Ascending aorta (tissue), 2 donors: Measurements from ENCODE around the gene LMCD1. TPM values are rescaled to one million over a fixed set of nuclear protein-coding genes. Genes with fewer than 3 reads are reported as not detected.
A peak's percentile ranks its signal among the peaks of the same experiment; 100 is the strongest.

Experiments
- DNase-seq, 2 donors: peaks; one replicate each; pipeline ENCODE4 v3.0.0-alpha.2; 2019; ENCODE audit warnings: low spot score in 2 of 2
- H3K27ac ChIP-seq, 2 donors: fragments of 200-600 bp; sonication (generic); one replicate each; pipeline ENCODE4 v1.5.1; 2016 to 2017; ENCODE audit warnings: mild to moderate bottlenecking in 1 of 2
- H3K27me3 ChIP-seq: fragments of 200-600 bp; sonication (generic); one replicate; pipeline ENCODE4 v1.5.1; 2017
- H3K36me3 ChIP-seq, 2 donors: fragments of 200-600 bp; sonication (generic); one replicate each; pipeline ENCODE4 v1.5.1; 2016
- H3K4me1 ChIP-seq, 2 donors: fragments of 200-600 bp; sonication (generic); one replicate each; pipeline ENCODE4 v1.5.1; 2016 to 2017; ENCODE audit warnings: mild to moderate bottlenecking in 1 of 2
- H3K4me3 ChIP-seq, 2 donors: fragments of 200-600 bp; sonication (generic); one replicate each; pipeline ENCODE4 v1.5.1; 2016 to 2017; ENCODE audit warnings: mild to moderate bottlenecking in 1 of 2
- H3K9me3 ChIP-seq, 2 donors: fragments of 200-600 bp; sonication (generic); one replicate each; pipeline ENCODE4 v1.5.1; 2016
- CTCF ChIP-seq, 3 experiments: fragments of 200-600 bp in 2 of 3; fragments of 450-650 bp in 1 of 3; sonication (generic) in 2 of 3; IDR thresholded peaks; one replicate each; pipeline ENCODE4 v1.5.1; 2016 to 2019; ENCODE audit warnings: antibody characterized with exemption in 3 of 3, mild to moderate bottlenecking in 1 of 3, moderate library complexity in 1 of 3
- intact Hi-C: fragments of 100-400 bp; cut with DNase I; formaldehyde crosslinking; loops from one replicate; pipeline ENCODE4 v1.15.1; 2023
- total RNA-seq: library from RNA; depleted of rRNA; stranded (reverse); fragments of >200 nt; gene quantifications from one replicate; pipeline ENCODE4 v1.1.0, GENCODE V29; 2016

The LMCD1 gene
- total RNA-seq, 1 donor from 2014 or later = 634 TPM

- H3K27ac ChIP-seq = peak overlapping the region; percentile 68 to 79
- H3K4me3 ChIP-seq = peak overlapping the region in 1 of 2 donors; percentile 33
- no peak for DNase-seq
- peaks cover 24 to 85% of the 10 kb centered on the region in 2 donors for H3K4me1 ChIP-seq
- intact Hi-C loops = no loop called here
- TF ChIP-seq CTCF (IDR thresholded peaks at IDR 0.05) = no peak
- H3K9me3 ChIP-seq = no peaks in the 10 kb centered on the region
- H3K36me3 ChIP-seq = peaks cover 26 to 90% of the 10 kb centered on the region in 2 donors
- H3K27me3 ChIP-seq = no peaks in the 10 kb centered on the region
Observed at GRCh38 chr3:8519774-8520448, 18.3 kb downstream of the LMCD1 start.

- intact Hi-C loops = no loop called here
- peak overlapping the region; percentile 68 to 79 for H3K27ac ChIP-seq
- peak overlapping the region in 1 of 2 donors; percentile 33 for H3K4me3 ChIP-seq
- no peak for DNase-seq
- H3K9me3 ChIP-seq = no peaks in the 10 kb centered on the region
- H3K36me3 ChIP-seq = peaks cover 20 to 90% of the 10 kb centered on the region in 2 donors
- H3K27me3 ChIP-seq = no peaks in the 10 kb centered on the region
- no peak for TF ChIP-seq CTCF (IDR thresholded peaks at IDR 0.05)
- peaks cover 25 to 84% of the 10 kb centered on the region in 2 donors for H3K4me1 ChIP-seq
Observed at GRCh38 chr3:8520816-8521403, 19.3 kb downstream of the LMCD1 start.

- no peak for DNase-seq
- peak overlapping the region in 1 of 2 donors; percentile 5 for H3K4me3 ChIP-seq
- H3K4me1 ChIP-seq = peaks cover 18 to 86% of the 10 kb centered on the region in 2 donors
- H3K36me3 ChIP-seq = peaks cover 21 to 79% of the 10 kb centered on the region in 2 donors
- peak overlapping the region; percentile 72 to 79 for H3K27ac ChIP-seq
- no peaks in the 10 kb centered on the region for H3K9me3 ChIP-seq
- TF ChIP-seq CTCF (IDR thresholded peaks at IDR 0.05) = no peak
- intact Hi-C loops = no loop called here
- no peaks in the 10 kb centered on the region for H3K27me3 ChIP-seq
Observed at GRCh38 chr3:8523041-8523440, 21.4 kb downstream of the LMCD1 start.

- Histone ChIP-seq H3K27ac (peak overlapping the region; percentile 72 to 79), H3K36me3 (peaks cover 21 to 79% of the 10 kb centered on the region in 2 donors), H3K9me3 (no peaks in the 10 kb centered on the region), H3K27me3 (no peaks in the 10 kb centered on the region), H3K4me1 (peaks cover 15 to 86% of the 10 kb centered on the region in 2 donors), H3K4me3 (peak overlapping the region in 1 of 2 donors; percentile 39)
- peak in 1 of 2 donors; percentile 68 for DNase-seq
- no peak for TF ChIP-seq CTCF (IDR thresholded peaks at IDR 0.05)
- intact Hi-C loops = no loop called here
Observed at GRCh38 chr3:8524249-8524648, 22.6 kb downstream of the LMCD1 start.

GRCh38 chr3:8524656-8525399 is 23.2 kb downstream of the LMCD1 start:
- H3K4me1 ChIP-seq = peaks cover 14 to 87% of the 10 kb centered on the region in 2 donors
- no peak for DNase-seq
- intact Hi-C loops = no loop called here
- peak overlapping the region; percentile 72 to 79 for H3K27ac ChIP-seq
- H3K4me3 ChIP-seq = peak overlapping the region in 1 of 2 donors; percentile 39
- no peaks in the 10 kb centered on the region for H3K27me3 ChIP-seq
- peaks cover 21 to 81% of the 10 kb centered on the region in 2 donors for H3K36me3 ChIP-seq
- H3K9me3 ChIP-seq = no peaks in the 10 kb centered on the region
- TF ChIP-seq CTCF (IDR thresholded peaks at IDR 0.05) = no peak
